Measurements from ENCODE around the gene KLF16.
A peak's percentile ranks its signal among the peaks of the same experiment; 100 is the strongest.
"Not testable (repeated sequence)": the region's sequence is repeated elsewhere in the genome, so short reads cannot be mapped to it uniquely, and the experiment has no call there.

KLF16 gene

DNA sequence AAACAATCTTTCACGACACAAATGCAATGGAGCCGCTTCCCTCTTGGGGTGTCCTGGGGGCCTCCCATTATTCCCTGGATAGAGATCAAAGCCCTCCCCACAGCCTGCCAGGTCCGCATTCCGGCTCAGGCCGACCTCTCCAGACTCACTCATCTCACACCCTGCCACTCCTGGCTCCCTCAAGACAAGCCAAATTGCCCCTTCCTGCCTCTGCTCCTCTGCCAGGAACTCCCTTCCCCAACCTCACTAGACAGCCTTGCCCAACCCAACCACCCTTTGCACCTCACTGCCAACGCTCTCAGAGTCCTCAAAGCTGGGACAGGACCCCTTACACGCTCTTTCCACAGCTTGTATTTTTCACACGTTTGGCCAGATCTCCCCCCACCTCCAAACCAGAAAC lies 20.4 kb upstream of the KLF16 start:
- no peak for DNase-seq

- no peak for DNase-seq
These were observed 19.7 kb upstream of the KLF16 start for GRCh38 chr19:1882786-1883692.

- no peak for DNase-seq
These were observed 18.9 kb upstream of the KLF16 start for GRCh38 chr19:1882089-1882785.

DNA sequence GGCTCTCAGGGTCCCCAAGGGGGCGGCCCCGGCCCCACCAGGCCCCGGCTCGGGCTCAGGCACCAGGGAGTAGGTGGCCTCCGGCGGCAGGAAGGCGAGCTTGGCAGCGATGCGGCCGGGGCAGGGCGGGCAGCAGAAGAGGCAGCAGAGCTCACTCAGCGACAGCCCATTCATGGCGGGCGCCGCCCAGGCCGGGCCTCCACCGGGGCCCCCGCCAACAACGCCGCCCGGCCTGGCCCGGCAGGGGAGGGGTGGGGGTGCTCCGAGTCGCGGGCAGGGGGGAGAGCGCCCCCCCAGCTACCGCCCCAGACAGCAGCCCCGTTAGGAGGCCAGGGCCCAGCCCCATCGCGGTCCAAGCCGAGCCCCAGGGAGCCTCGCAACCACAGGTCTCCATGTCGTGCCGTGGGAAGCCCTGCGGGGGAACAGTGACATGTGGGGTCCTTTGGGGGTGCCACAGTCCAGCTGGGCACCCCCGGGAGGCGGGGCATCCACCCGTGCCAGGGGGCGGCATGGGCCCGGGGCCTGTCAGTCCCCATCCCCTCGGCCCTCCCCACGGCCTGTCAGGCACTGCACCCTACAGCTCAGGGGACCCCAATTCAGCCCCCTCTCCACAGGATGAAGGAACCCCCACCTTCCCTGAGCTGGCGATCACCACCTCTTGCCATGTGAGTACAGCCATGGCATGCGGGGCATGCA lies 18.2 kb upstream of the KLF16 start:
- DNase-seq: not testable (repeated sequence)

GRCh38 chr19:1880611-1881392 lies 17.4 kb upstream of the KLF16 start:
- DNase-seq: no peak

DNA sequence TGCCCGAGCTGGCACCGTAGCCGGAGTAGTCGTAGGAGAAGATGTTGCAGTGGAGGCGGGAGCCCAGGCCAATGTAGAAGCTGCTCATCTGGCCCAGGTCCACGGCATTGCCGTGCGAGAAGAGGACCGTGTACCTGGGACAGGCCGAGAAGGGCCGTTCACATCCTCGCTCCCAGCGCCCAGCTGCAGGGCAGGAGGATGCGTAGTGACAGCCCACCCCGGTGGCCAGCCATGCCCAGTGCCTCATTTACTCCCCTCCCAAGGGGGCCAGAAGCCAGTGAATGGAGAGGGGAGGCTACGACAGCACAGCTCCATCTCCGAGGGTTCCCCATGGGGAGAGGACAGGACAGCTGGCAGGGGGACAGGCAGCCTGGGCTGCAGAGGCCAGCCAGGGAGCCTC lies 16.6 kb upstream of the KLF16 start:
- not testable (repeated sequence) for DNase-seq

GRCh38 chr19:1878583-1878982 lies 15.2 kb upstream of the KLF16 start:
- DNase-seq: not testable (repeated sequence)

- DNase-seq: not testable (repeated sequence)
These were observed 13.9 kb upstream of the KLF16 start for GRCh38 chr19:1877280-1877660.

GRCh38 chr19:1876496-1877279 lies 13.3 kb upstream of the KLF16 start:
- not testable (repeated sequence) for DNase-seq

- peak; percentile 83 for DNase-seq
These were observed 12.5 kb upstream of the KLF16 start for GRCh38 chr19:1875646-1876495.

- not testable (repeated sequence) for DNase-seq
These were observed 11.9 kb upstream of the KLF16 start for GRCh38 chr19:1875265-1875645.

- DNase-seq: no peak
These were observed 11.3 kb upstream of the KLF16 start for GRCh38 chr19:1874554-1875185.

- no peak for DNase-seq
These were observed 10.4 kb upstream of the KLF16 start for GRCh38 chr19:1873524-1874473.

DNA sequence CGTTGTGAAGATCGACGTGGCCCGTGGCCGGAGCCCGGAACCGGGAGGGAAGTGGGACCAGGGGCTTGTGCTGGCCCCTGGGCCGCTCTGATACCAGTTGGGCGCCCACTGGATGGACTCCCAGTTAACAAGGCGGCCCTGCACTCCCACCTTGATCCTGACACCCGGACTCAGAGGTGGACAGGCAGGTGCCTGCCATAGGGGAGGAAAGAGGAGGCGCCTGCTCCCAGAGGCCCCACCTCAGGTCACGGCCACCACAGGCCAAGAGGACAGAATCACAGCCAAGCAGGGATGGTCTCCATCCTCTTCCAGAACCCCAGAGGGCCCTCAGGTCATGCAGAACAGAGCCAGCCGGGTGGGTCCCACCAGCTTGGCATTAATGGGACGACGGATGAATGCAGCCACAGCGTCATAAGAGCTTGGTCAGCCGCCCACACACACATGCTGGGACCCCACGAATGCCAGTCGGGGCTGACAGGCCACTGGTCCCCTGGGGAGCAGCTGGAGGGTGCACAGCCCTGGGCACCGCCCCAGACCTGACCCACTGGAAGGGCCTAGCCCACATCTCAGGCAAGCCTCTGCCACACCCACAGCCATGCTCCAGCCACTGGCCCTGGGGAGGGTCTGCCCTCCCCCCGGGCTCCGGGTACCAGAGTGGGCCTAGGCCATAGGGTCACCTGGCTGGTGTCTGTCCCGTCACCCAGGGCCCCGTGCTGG lies 9.6 kb upstream of the KLF16 start:
- no peak for DNase-seq

DNA sequence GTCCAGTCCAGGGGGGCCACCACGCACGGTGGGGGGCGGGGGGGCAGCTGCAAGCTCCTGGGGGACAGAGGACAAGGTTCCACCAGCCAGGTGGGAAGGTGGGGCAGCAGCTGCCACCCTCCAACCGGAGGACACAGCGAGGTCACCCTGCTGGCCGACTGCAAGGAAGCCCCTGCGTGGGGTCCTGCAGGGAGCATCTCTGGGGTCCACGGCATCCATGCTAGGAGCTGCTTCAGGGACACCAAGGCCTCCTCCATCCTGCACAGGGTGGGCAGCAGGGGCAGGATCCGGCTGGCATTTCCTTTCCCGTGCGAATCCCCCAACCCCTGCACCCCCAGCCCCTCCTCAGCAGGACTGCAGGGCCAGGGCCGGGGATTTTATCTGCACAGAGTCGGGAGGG lies 8.3 kb upstream of the KLF16 start:
- no peak for DNase-seq

DNA sequence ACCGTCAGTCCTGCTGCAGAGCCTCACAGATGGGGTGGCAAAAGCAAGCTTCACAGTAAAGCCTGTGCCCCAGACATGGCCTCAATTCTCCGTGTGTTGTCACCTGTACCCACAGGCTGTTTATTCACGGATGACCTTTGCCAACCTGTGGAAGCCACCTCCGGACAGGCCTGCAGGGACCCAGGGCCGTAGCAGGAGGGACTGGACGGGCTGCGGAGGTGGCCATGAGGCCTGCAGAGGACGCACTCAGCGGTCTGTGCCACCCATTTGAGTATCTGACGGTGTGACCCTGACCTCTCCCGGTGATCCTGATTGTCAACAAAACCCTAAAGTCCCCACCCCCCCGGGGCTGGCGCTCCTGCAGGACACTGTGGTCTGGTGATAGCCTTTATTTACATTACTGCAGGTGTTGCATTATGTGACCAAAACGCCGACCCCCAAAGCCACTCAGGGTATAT lies 7.8 kb upstream of the KLF16 start:
- DNase-seq: peak; percentile 75

DNA sequence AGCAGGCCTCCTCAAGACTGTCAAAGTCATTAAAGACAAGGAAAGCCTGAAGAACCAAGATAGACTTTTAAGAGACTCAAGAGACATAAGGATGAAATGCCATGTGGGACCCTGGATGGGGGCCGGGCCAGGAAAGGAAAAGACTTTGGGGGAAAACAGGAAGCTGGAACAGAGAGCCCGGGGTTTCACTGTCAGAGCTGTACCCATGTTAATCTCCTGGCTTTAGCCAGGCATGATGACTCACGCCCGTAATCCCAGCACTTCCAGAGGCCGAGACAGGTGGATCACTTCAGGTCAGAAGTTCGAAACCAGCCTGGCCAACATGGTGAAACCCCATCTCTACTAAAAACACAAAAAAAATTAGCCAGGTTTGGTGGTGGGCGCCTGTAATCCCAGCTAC lies 5.6 kb upstream of the KLF16 start:
- DNase-seq: no peak

DNA sequence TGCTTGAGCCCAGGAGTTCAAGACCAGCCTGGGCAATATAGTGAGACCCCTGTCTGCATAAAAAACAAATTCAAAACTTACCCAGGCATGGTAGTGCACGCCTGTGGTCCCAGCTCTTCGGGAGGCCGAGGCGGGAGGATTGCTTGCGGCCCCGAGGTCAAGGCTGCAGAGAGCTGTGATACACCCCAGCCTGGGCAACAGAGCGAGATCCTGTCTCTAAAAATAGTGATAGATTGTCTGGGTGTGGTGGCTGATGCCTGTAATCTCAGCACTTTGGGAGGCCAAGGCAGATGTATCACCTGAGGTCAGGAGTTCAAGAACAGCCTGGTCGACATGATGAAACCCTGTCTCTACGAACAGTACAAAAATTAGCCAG lies 4.0 kb upstream of the KLF16 start:
- no peak for DNase-seq

Data from NCI-H146 (cell line).